ENCODE measurements around the gene SLC9A8.
"Not testable (repeated sequence)": the region's sequence is repeated elsewhere in the genome, so short reads cannot be mapped to it uniquely, and the experiment has no call there.

SLC9A8 gene

GRCh38 chr20:49804364-49804763, 8.3 kb upstream of the SLC9A8 start:
- Histone ChIP-seq H3K27ac (ENCODE audit: low read depth, low read length) (no peak overlapping the region), H3K36me3 (ENCODE audit: insufficient read depth, low read length) (no peaks in the 10 kb centered on the region), H3K4me1 (ENCODE audit: insufficient read depth, low read length) (no peaks in the 10 kb centered on the region), H3K9me3 (ENCODE audit: low read length) (no peaks in the 10 kb centered on the region), H3K4me3 (ENCODE audit: low read depth in 1 of 2, low read length in 2 of 2) (no peak overlapping the region), H3K27me3 (ENCODE audit: control insufficient read depth in 1 of 2, insufficient read depth in 2 of 2, low read length in 2 of 2) (no peaks in the 10 kb centered on the region), H3K9ac (ENCODE audit: low read length) (no peak overlapping the region)

- H3K4me3 ChIP-seq (ENCODE audit: low read depth in 1 of 2, low read length in 2 of 2); H3K9me3 ChIP-seq (ENCODE audit: low read length); H3K9ac ChIP-seq (ENCODE audit: low read length); H3K27me3 ChIP-seq (ENCODE audit: control insufficient read depth in 1 of 2, insufficient read depth in 2 of 2, low read length in 2 of 2); H3K27ac ChIP-seq (ENCODE audit: low read depth, low read length); H3K4me1 ChIP-seq (ENCODE audit: insufficient read depth, low read length); H3K36me3 ChIP-seq (ENCODE audit: insufficient read depth, low read length): not testable (repeated sequence)
Measured at GRCh38 chr20:49805224-49805876, 7.3 kb upstream of the SLC9A8 start.

DNA sequence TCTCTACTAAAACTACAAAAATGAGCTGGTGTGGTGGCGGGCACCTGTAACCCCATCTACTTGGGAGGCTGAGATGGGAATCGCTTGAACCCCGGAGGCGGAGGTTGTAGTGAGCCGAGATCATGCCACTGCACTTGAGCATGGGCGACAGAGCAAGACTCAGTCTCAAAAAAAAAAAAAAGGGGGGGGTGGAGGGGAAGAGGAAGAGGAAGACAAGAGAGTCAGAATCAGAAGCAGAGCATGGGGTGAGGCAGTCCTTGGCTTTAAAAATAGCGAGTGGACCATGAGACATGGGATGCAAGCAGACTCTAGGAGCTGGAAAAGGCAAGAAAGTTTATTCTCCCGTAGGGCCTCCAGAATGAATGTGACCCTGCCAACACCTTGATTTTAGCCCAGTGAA, 3.9 kb upstream of the SLC9A8 start:
- H3K27ac ChIP-seq (ENCODE audit: low read depth, low read length) = no peak overlapping the region
- H3K4me1 ChIP-seq (ENCODE audit: insufficient read depth, low read length) = peaks cover 11% of the 10 kb centered on the region
- H3K36me3 ChIP-seq (ENCODE audit: insufficient read depth, low read length) = no peaks in the 10 kb centered on the region
- H3K4me3 ChIP-seq (ENCODE audit: low read depth in 1 of 2, low read length in 2 of 2) = no peak overlapping the region
- H3K9me3 ChIP-seq (ENCODE audit: low read length) = no peaks in the 10 kb centered on the region
- H3K27me3 ChIP-seq (ENCODE audit: control insufficient read depth in 1 of 2, insufficient read depth in 2 of 2, low read length in 2 of 2) = no peaks in the 10 kb centered on the region
- H3K9ac ChIP-seq (ENCODE audit: low read length) = no peak overlapping the region

DNA sequence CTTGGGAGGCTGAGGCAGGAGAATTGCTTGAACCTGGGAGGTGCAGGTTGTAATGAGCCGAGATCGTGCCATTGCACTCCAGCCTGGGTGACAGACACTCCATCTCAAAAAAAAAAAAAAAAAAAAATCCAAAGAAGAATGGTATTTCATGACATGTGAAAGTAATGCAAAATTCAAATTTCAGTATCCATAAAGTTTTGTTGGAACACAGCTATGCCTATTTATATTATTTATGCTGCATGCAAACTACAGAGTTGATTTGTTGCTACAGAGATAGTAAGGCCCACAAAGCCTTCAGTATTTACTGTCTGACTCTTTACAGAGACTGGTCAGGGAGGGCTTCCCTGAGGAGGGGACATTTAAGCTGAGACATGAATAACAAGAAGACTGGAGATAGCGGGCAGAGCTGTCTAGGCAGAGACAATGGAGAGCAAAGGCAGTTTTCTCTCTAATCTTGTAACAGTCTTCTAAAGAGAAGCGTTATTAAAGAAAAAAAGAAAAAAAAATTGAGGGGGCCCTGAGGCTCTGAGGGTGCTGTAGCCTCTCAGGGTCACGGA, 2.7 kb upstream of the SLC9A8 start:
- no peak overlapping the region for H3K9ac ChIP-seq (ENCODE audit: low read length)
- H3K36me3 ChIP-seq (ENCODE audit: insufficient read depth, low read length) = peaks cover under 1% of the 10 kb centered on the region
- no peak overlapping the region for H3K4me3 ChIP-seq (ENCODE audit: low read depth in 1 of 2, low read length in 2 of 2)
- H3K9me3 ChIP-seq (ENCODE audit: low read length) = no peaks in the 10 kb centered on the region
- no peak overlapping the region for H3K27ac ChIP-seq (ENCODE audit: low read depth, low read length)
- H3K27me3 ChIP-seq (ENCODE audit: control insufficient read depth in 1 of 2, insufficient read depth in 2 of 2, low read length in 2 of 2) = no peaks in the 10 kb centered on the region
- H3K4me1 ChIP-seq (ENCODE audit: insufficient read depth, low read length) = peaks cover 11% of the 10 kb centered on the region

GRCh38 chr20:49810491-49811190, 2.0 kb upstream of the SLC9A8 start:
- H3K27me3 ChIP-seq (ENCODE audit: control insufficient read depth in 1 of 2, insufficient read depth in 2 of 2, low read length in 2 of 2) = no peaks in the 10 kb centered on the region
- H3K4me1 ChIP-seq (ENCODE audit: insufficient read depth, low read length) = peaks cover 11% of the 10 kb centered on the region
- H3K9me3 ChIP-seq (ENCODE audit: low read length) = no peaks in the 10 kb centered on the region
- H3K27ac ChIP-seq (ENCODE audit: low read depth, low read length) = no peak overlapping the region
- H3K36me3 ChIP-seq (ENCODE audit: insufficient read depth, low read length) = peaks cover 6% of the 10 kb centered on the region
- H3K9ac ChIP-seq (ENCODE audit: low read length) = no peak overlapping the region
- H3K4me3 ChIP-seq (ENCODE audit: low read depth in 1 of 2, low read length in 2 of 2) = no peak overlapping the region

GRCh38 chr20:49811825-49812506, 662 bp upstream of the SLC9A8 start:
- no peaks in the 10 kb centered on the region for H3K27me3 ChIP-seq (ENCODE audit: control insufficient read depth in 1 of 2, insufficient read depth in 2 of 2, low read length in 2 of 2)
- H3K27ac ChIP-seq (ENCODE audit: low read depth, low read length) = peak overlapping the region; percentile 89
- H3K4me3 ChIP-seq (ENCODE audit: low read depth in 1 of 2, low read length in 2 of 2) = peak overlapping the region; percentile 71 to 91
- peaks cover 6% of the 10 kb centered on the region for H3K36me3 ChIP-seq (ENCODE audit: insufficient read depth, low read length)
- no peaks in the 10 kb centered on the region for H3K9me3 ChIP-seq (ENCODE audit: low read length)
- peak overlapping the region; percentile 81 for H3K9ac ChIP-seq (ENCODE audit: low read length)
- peaks cover 11% of the 10 kb centered on the region for H3K4me1 ChIP-seq (ENCODE audit: insufficient read depth, low read length)

GRCh38 chr20:49813305-49813974, 812 bp downstream of the SLC9A8 start:
- Histone ChIP-seq H3K27me3 (ENCODE audit: control insufficient read depth in 1 of 2, insufficient read depth in 2 of 2, low read length in 2 of 2) (no peaks in the 10 kb centered on the region), H3K4me1 (ENCODE audit: insufficient read depth, low read length) (peaks cover 11% of the 10 kb centered on the region), H3K9ac (ENCODE audit: low read length) (peak overlapping the region; percentile 81), H3K36me3 (ENCODE audit: insufficient read depth, low read length) (peaks cover 6% of the 10 kb centered on the region), H3K27ac (ENCODE audit: low read depth, low read length) (peak overlapping the region; percentile 89), H3K4me3 (ENCODE audit: low read depth in 1 of 2, low read length in 2 of 2) (peak overlapping the region; percentile 71 to 91), H3K9me3 (ENCODE audit: low read length) (no peaks in the 10 kb centered on the region)

DNA sequence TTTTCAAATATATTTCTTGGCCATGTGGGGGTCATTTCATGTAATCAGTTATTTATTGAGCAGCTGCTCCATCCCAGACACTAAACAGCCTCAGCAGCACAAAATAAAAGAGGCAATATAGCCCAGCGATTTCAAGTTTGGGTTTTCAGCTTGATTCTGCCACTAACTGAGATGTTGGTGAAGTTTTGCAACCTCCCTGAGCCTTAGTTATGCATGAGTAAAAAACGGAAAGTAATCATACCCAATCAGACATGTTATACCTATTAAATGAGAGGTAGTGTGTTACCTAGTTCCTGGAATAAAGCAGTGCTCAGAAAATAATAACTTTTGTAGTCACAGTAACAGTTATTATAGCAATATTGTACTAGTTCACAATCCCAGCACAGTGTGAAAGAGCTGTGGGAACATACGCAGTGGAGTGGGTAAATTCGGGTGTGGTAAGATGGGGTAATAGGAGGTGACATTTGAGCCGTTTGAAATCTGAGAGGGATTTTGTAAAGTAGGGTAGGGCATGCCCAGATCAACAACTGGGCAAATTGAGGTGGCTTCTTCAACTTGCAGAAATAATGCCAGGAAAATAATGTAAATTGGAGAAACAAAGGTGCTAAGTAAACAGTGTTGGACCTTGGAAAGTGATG, 1.5 kb downstream of the SLC9A8 start:
- H3K9me3 ChIP-seq (ENCODE audit: low read length) = no peaks in the 10 kb centered on the region
- no peak overlapping the region for H3K27ac ChIP-seq (ENCODE audit: low read depth, low read length)
- no peak overlapping the region for H3K4me3 ChIP-seq (ENCODE audit: low read depth in 1 of 2, low read length in 2 of 2)
- H3K9ac ChIP-seq (ENCODE audit: low read length) = no peak overlapping the region
- peaks cover 10% of the 10 kb centered on the region for H3K36me3 ChIP-seq (ENCODE audit: insufficient read depth, low read length)
- peaks cover 11% of the 10 kb centered on the region for H3K4me1 ChIP-seq (ENCODE audit: insufficient read depth, low read length)
- H3K27me3 ChIP-seq (ENCODE audit: control insufficient read depth in 1 of 2, insufficient read depth in 2 of 2, low read length in 2 of 2) = no peaks in the 10 kb centered on the region

DNA sequence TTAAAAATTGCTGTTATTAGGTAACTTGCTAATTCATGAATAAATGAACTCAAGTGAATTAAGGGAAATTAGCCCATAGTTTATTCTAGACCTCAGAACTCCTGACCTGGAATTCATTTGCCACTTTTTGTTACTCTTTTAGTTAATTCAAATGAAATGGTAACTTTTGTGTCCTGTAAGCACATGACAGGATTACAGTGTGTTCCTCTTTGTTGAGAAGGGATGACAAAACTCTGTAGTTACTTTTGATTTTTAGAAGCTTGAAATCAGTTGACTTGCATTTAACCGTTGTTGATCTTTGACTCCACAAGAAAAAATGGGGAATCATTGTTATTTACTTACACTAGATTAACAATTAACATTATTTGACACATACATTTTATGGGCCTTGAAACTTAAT, 6.2 kb downstream of the SLC9A8 start:
- H3K36me3 ChIP-seq (ENCODE audit: insufficient read depth, low read length) = peaks cover 31% of the 10 kb centered on the region
- H3K27me3 ChIP-seq (ENCODE audit: control insufficient read depth in 1 of 2, insufficient read depth in 2 of 2, low read length in 2 of 2) = no peaks in the 10 kb centered on the region
- no peaks in the 10 kb centered on the region for H3K4me1 ChIP-seq (ENCODE audit: insufficient read depth, low read length)
- H3K27ac ChIP-seq (ENCODE audit: low read depth, low read length) = no peak overlapping the region
- no peak overlapping the region for H3K4me3 ChIP-seq (ENCODE audit: low read depth in 1 of 2, low read length in 2 of 2)
- H3K9ac ChIP-seq (ENCODE audit: low read length) = no peak overlapping the region
- H3K9me3 ChIP-seq (ENCODE audit: low read length) = no peaks in the 10 kb centered on the region

DNA sequence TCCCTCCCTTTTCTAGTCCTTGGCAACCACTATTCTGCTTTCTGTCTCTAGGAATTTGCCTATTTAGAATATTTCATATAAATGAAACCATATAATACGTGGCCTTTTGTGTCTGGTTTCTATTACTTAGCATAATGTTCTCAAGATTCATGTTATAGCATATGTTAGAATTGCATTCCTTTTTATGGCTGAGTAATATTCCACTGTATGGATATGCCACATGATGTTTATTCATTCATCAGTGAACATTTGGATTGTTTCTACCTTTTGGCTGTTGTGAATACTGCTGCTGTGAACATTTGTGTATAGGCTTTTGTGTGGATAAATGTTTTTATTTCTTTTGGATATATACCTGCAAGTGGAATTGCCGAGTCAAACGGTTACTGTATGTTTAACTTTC, 7.1 kb downstream of the SLC9A8 start:
- H3K9ac ChIP-seq (ENCODE audit: low read length) = no peak overlapping the region
- no peaks in the 10 kb centered on the region for H3K9me3 ChIP-seq (ENCODE audit: low read length)
- no peak overlapping the region for H3K4me3 ChIP-seq (ENCODE audit: low read depth in 1 of 2, low read length in 2 of 2)
- H3K36me3 ChIP-seq (ENCODE audit: insufficient read depth, low read length) = peaks cover 37% of the 10 kb centered on the region
- H3K27me3 ChIP-seq (ENCODE audit: control insufficient read depth in 1 of 2, insufficient read depth in 2 of 2, low read length in 2 of 2) = no peaks in the 10 kb centered on the region
- H3K27ac ChIP-seq (ENCODE audit: low read depth, low read length) = no peak overlapping the region
- no peaks in the 10 kb centered on the region for H3K4me1 ChIP-seq (ENCODE audit: insufficient read depth, low read length)

DNA sequence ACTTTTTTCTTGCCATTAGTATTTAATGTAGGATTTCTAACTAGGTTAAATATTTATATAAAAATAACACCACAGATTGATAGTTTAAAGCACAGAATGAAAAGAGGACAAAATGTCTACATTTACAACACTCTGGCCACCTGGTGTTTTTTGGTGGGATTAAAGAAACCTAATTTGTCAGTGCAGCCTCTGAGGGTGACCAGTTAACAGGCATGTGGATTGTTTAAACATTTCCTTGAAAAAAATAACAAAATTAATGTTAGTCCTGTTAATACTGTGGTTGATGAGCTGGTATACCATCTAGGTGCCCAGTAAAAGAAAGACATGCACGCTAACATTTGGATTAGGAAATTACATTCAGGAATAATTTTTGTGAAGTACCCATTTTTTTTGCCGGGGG, 8.8 kb downstream of the SLC9A8 start:
- Histone ChIP-seq H3K4me3 (ENCODE audit: low read depth in 1 of 2, low read length in 2 of 2) (no peak overlapping the region), H3K36me3 (ENCODE audit: insufficient read depth, low read length) (peaks cover 39% of the 10 kb centered on the region), H3K27me3 (ENCODE audit: control insufficient read depth in 1 of 2, insufficient read depth in 2 of 2, low read length in 2 of 2) (no peaks in the 10 kb centered on the region), H3K4me1 (ENCODE audit: insufficient read depth, low read length) (no peaks in the 10 kb centered on the region), H3K9ac (ENCODE audit: low read length) (no peak overlapping the region), H3K27ac (ENCODE audit: low read depth, low read length) (no peak overlapping the region), H3K9me3 (ENCODE audit: low read length) (no peaks in the 10 kb centered on the region)
